Common myeloid progenitor, CD34-positive (primary cell): ENCODE data around the gene MED15.

Experiments
- CTCF ChIA-PET: fragments of 350-600 bp; sonication (Branson Sonifier 250); formaldehyde crosslinking; loops from one replicate; lab custom pipeline; 2021; ENCODE audit warnings: antibody characterized with exemption; lab: Charles Lee
- POLR2A ChIA-PET: fragments of 350-600 bp; sonication (Branson Sonifier 250); formaldehyde crosslinking; loops from one replicate; lab custom pipeline; 2021; ENCODE audit warnings: antibody characterized with exemption; lab: Charles Lee
- DNase-seq, 3 donors: peaks; one replicate each; pipeline versions ENCODE4 v3.0.0 to v3.0.0-alpha.2; 2013
- H3K27ac ChIP-seq, 2 experiments: 1 replicate in 1 of 2; 2 replicates in 1 of 2; pipeline ENCODE4 v1.7.0; 2013; ENCODE audit warnings: inconsistent platforms in 2 of 2, low read length in 2 of 2, mild to moderate bottlenecking in 2 of 2, low read depth in 1 of 2, moderate library complexity in 1 of 2; ENCODE audit not compliant: severe bottlenecking in 2 of 2, insufficient read depth in 1 of 2, poor library complexity in 1 of 2
- H3K27me3 ChIP-seq, 5 experiments: replicated peaks in 2 of 5; 1 replicate in 3 of 5; 2 replicates in 2 of 5; pipeline versions ENCODE4 v1.6.1 to v1.7.0; 2013; ENCODE audit warnings: low read length in 4 of 5, mild to moderate bottlenecking in 2 of 5, moderate library complexity in 2 of 5, inconsistent platforms in 1 of 5; ENCODE audit not compliant: insufficient read depth in 5 of 5, control insufficient read depth in 4 of 5
- H3K36me3 ChIP-seq, 4 experiments: 1 replicate in 2 of 4; 2 replicates in 2 of 4; pipeline versions ENCODE4 v1.6.1 to v1.7.0; 2013; ENCODE audit warnings: low read length in 3 of 4, control low read depth in 1 of 4, mild to moderate bottlenecking in 1 of 4; ENCODE audit not compliant: control insufficient read depth in 4 of 4, insufficient read depth in 4 of 4
- H3K4me1 ChIP-seq, 4 experiments: 1 replicate in 3 of 4; 2 replicates in 1 of 4; pipeline versions ENCODE4 v1.6.1 to v1.7.1; 2013; ENCODE audit warnings: low read length in 3 of 4, mild to moderate bottlenecking in 3 of 4, control low read depth in 1 of 4, inconsistent platforms in 1 of 4, moderate library complexity in 1 of 4; ENCODE audit not compliant: control insufficient read depth in 4 of 4, insufficient read depth in 4 of 4; ENCODE audit errors: control extremely low read depth in 1 of 4
- H3K4me3 ChIP-seq, 7 experiments: 1 replicate in 4 of 7; 2 replicates in 3 of 7; pipeline versions ENCODE4 v1.5.1 to v1.7.0; 2013; ENCODE audit warnings: mild to moderate bottlenecking in 7 of 7, low read length in 6 of 7, moderate library complexity in 6 of 7, inconsistent platforms in 2 of 7, low read depth in 2 of 7, control low read depth in 1 of 7; ENCODE audit not compliant: insufficient read depth in 4 of 7, control insufficient read depth in 1 of 7; ENCODE audit errors: extremely low read depth in 1 of 7
- H3K9me3 ChIP-seq, 5 experiments: 1 replicate in 4 of 5; 2 replicates in 1 of 5; pipeline versions ENCODE4 v1.6.1 to v1.7.1; 2013; ENCODE audit warnings: low read length in 4 of 5, mild to moderate bottlenecking in 2 of 5, inconsistent platforms in 1 of 5, low read depth in 1 of 5, moderate library complexity in 1 of 5; ENCODE audit not compliant: control insufficient read depth in 4 of 5, insufficient read depth in 2 of 5; ENCODE audit errors: control extremely low read depth in 1 of 5
- WGBS: methylation state at CpG from one replicate; pipeline ENCODE4 v1.1.5; 2013; ENCODE audit not compliant: insufficient coverage; 5-methylcytosine and 5-hydroxymethylcytosine counted together

The MED15 gene

GRCh38 chr22:20552443-20553401 lies 45.3 kb downstream of the MED15 start:
- H3K36me3 ChIP-seq: peaks cover 4 to 62% (median 43%) of the 10 kb centered on the region in 4 experiments
- H3K4me1 ChIP-seq: peaks cover 9 to 50% (median 40%) of the 10 kb centered on the region in 4 experiments
- H3K9me3 ChIP-seq: no peaks in the 10 kb centered on the region

GRCh38 chr22:20553947-20554741 lies 46.7 kb downstream of the MED15 start:
- peaks cover 11 to 74% (median 53%) of the 10 kb centered on the region in 4 experiments for H3K36me3 ChIP-seq
- DNase-seq: no peak
- no peak overlapping the region for H3K4me3 ChIP-seq
- no peak overlapping the region for H3K27ac ChIP-seq
- 96% methylated on average over 7 of the region's 8 CpGs for WGBS
- CTCF ChIA-PET: interaction anchor here (8.4 kb wide), 1 partner anchor 14 kb away, joined by 95 read pairs; no protein-coding TSS in a partner anchor
- H3K27me3 ChIP-seq: no peaks in the 10 kb centered on the region
- POLR2A ChIA-PET: no interaction called here
- H3K9me3 ChIP-seq: peaks cover under 1 to 12% (median 6%) of the 10 kb centered on the region in 5 experiments
- H3K4me1 ChIP-seq: peaks cover 4 to 47% (median 35%) of the 10 kb centered on the region in 4 experiments

More at GRCh38 chr22:20552443-20553401, 45.3 kb downstream of the MED15 start:
- 83% methylated on average over 11 of the region's 15 CpGs for WGBS
- no peak overlapping the region for H3K27ac ChIP-seq
- ChIA-PET POLR2A (no interaction called here), CTCF (interaction anchor here (1.5 to 8.4 kb wide), 2 partner anchors 10 to 16 kb away, joined by 4 to 95 read pairs; no protein-coding TSS in a partner anchor)
- no peak for DNase-seq
- no peaks in the 10 kb centered on the region for H3K27me3 ChIP-seq
- no peak overlapping the region for H3K4me3 ChIP-seq

GRCh38 chr22:20554824-20555223 lies 47.4 kb downstream of the MED15 start:
- WGBS: 97% methylated on average over 14 of the region's 14 CpGs
- Histone ChIP-seq H3K36me3 (peaks cover 17 to 81% (median 59%) of the 10 kb centered on the region in 4 experiments), H3K27ac (no peak overlapping the region), H3K27me3 (no peaks in the 10 kb centered on the region), H3K4me3 (no peak overlapping the region), H3K9me3 (peaks cover 3 to 18% (median 6%) of the 10 kb centered on the region in 5 experiments), H3K4me1 (peaks cover 4 to 40% (median 28%) of the 10 kb centered on the region in 4 experiments)
- POLR2A ChIA-PET: no interaction called here
- CTCF ChIA-PET: interaction anchor here (0.7 to 8.4 kb wide), 2 partner anchors 14 to 42 kb away, joined by 3 to 95 read pairs; no protein-coding TSS in a partner anchor
- DNase-seq: no peak

- ChIA-PET CTCF (interaction anchor here (8.4 kb wide), 1 partner anchor 10 kb away, joined by 95 read pairs; no protein-coding TSS in a partner anchor), POLR2A (interaction anchor here (1.9 kb wide), 1 partner anchor 10 kb away, joined by 5 read pairs; no protein-coding TSS in a partner anchor)
- Histone ChIP-seq H3K27ac (no peak overlapping the region), H3K4me3 (no peak overlapping the region), H3K27me3 (no peaks in the 10 kb centered on the region), H3K9me3 (peaks cover 3 to 18% (median 6%) of the 10 kb centered on the region in 5 experiments), H3K4me1 (peaks cover 0 to 26% (median 15%) of the 10 kb centered on the region in 4 experiments), H3K36me3 (peaks cover 13 to 69% (median 57%) of the 10 kb centered on the region in 4 experiments)
- 80% methylated on average over 1 of the region's 2 CpGs for WGBS
- DNase-seq: no peak
Observed at GRCh38 chr22:20558534-20558933, 51.1 kb downstream of the MED15 start.

GRCh38 chr22:20559174-20559760 lies 51.9 kb downstream of the MED15 start:
- ChIA-PET POLR2A (no interaction called here), CTCF (interaction anchor here (8.4 kb wide), 1 partner anchor 9 kb away, joined by 95 read pairs; no protein-coding TSS in a partner anchor)
- peaks cover 13 to 63% (median 50%) of the 10 kb centered on the region in 4 experiments for H3K36me3 ChIP-seq

GRCh38 chr22:20560716-20561115 lies 53.3 kb downstream of the MED15 start:
- no peak for DNase-seq
- Histone ChIP-seq H3K9me3 (peaks cover 3 to 18% (median 6%) of the 10 kb centered on the region in 5 experiments), H3K27me3 (no peaks in the 10 kb centered on the region), H3K27ac (no peak overlapping the region), H3K4me1 (peaks cover 0 to 21% (median 15%) of the 10 kb centered on the region in 4 experiments), H3K36me3 (peaks cover 20 to 62% (median 52%) of the 10 kb centered on the region in 4 experiments), H3K4me3 (no peak overlapping the region)
- POLR2A ChIA-PET: no interaction called here
- no CpG with 5 or more reads among the region's 3 CpGs for WGBS
- CTCF ChIA-PET: interaction anchor here (1.4 to 7.2 kb wide), 2 partner anchors 13 to 181 kb away, joined by 4 to 49 read pairs; no protein-coding TSS in a partner anchor

More at GRCh38 chr22:20559174-20559760, 51.9 kb downstream of the MED15 start:
- Histone ChIP-seq H3K4me1 (peaks cover 0 to 26% (median 15%) of the 10 kb centered on the region in 4 experiments), H3K9me3 (peaks cover 3 to 18% (median 6%) of the 10 kb centered on the region in 5 experiments), H3K27ac (no peak overlapping the region), H3K27me3 (no peaks in the 10 kb centered on the region), H3K4me3 (no peak overlapping the region)
- 94% methylated on average over 4 of the region's 4 CpGs for WGBS
- no peak for DNase-seq
